Right ventricle myocardium inferior (tissue), 1 donor: ENCODE results near the gene PLEKHO1. TPM values are rescaled to one million over a fixed set of nuclear protein-coding genes. Genes with fewer than 3 reads are reported as not detected.
"Not testable (repeated sequence)": the region's sequence is repeated elsewhere in the genome, so short reads cannot be mapped to it uniquely, and the experiment has no call there.

Experiments
- ATAC-seq: fragments of 200-7000 bp; cut with Tn5 transposase; one replicate; pipeline ENCODE4 v1.9.1; 2020; ENCODE audit warnings: mild to moderate bottlenecking, moderate library complexity
- DNase-seq: peaks from one replicate; pipeline ENCODE4 v3.0.0; 2021; ENCODE audit errors: missing footprints
- intact Hi-C: fragments of 100-400 bp; cut with DNase I; formaldehyde crosslinking; loops from one replicate; pipeline ENCODE4 v1.11.0; 2022
- total RNA-seq: library from RNA; stranded (reverse); fragmentation: NEBNext Ultra II Directional; extraction: Animal tissue kit (Norgen Biotek cat#: 25700); gene quantifications from one replicate; pipeline ENCODE4 v1.2.1, GENCODE V29; 2021
- donor health status: DM: no; HTN: yes; CAD: no; lungs with severe emphysema.

Gene PLEKHO1
- total RNA-seq, 1 donor from 2014 or later = 53.2 TPM

- DNase-seq = peak; percentile 80
- ATAC-seq = peak; percentile 40
- intact Hi-C loops = no loop called here
Observed at GRCh38 chr1:150164224-150164623, 14.5 kb downstream of the PLEKHO1 start.

- intact Hi-C loops = no loop called here
- DNase-seq (no peak), ATAC-seq (no peak)
Observed at GRCh38 chr1:150164779-150165178, 15.1 kb downstream of the PLEKHO1 start.

GRCh38 chr1:150165622-150166612 is 16.2 kb downstream of the PLEKHO1 start:
- intact Hi-C loops = no loop called here
- no peak for DNase-seq
- no peak for ATAC-seq

GRCh38 chr1:150168960-150169601 is 19.4 kb downstream of the PLEKHO1 start:
- peak; percentile 61 for ATAC-seq
- intact Hi-C loops = loop anchor here (2.0 kb wide), 2 partner anchors 102 to 206 kb away; partner anchors contain the start of gene VPS45
- DNase-seq = peak; percentile 85

- ATAC-seq (no peak), DNase-seq (no peak)
- intact Hi-C loops = no loop called here
Observed at GRCh38 chr1:150171801-150172200, 22.1 kb downstream of the PLEKHO1 start.

- intact Hi-C loops = no loop called here
- ATAC-seq (no peak), DNase-seq (no peak)
Observed at GRCh38 chr1:150173141-150173585, 23.4 kb downstream of the PLEKHO1 start.

GRCh38 chr1:150176593-150176992 is 26.9 kb downstream of the PLEKHO1 start:
- no peak for DNase-seq
- no peak for ATAC-seq
- intact Hi-C loops = no loop called here

- intact Hi-C loops = no loop called here
Observed at GRCh38 chr1:150178548-150178947, 28.8 kb downstream of the PLEKHO1 start.

GRCh38 chr1:150179867-150180266 is 30.2 kb downstream of the PLEKHO1 start:
- DNase-seq = no peak
- intact Hi-C loops = no loop called here

More at GRCh38 chr1:150178548-150178947, 28.8 kb downstream of the PLEKHO1 start:
- ATAC-seq (no peak), DNase-seq (no peak)

GRCh38 chr1:150180474-150180873 is 30.8 kb downstream of the PLEKHO1 start:
- ATAC-seq (no peak), DNase-seq (no peak)
- intact Hi-C loops = no loop called here

More at GRCh38 chr1:150179867-150180266, 30.2 kb downstream of the PLEKHO1 start:
- ATAC-seq = no peak

- ATAC-seq = no peak
- no peak for DNase-seq
- intact Hi-C loops = no loop called here
Observed at GRCh38 chr1:150182247-150182646, 32.5 kb downstream of the PLEKHO1 start.

GRCh38 chr1:150183061-150183460 is 33.3 kb downstream of the PLEKHO1 start:
- intact Hi-C loops = no loop called here
- ATAC-seq = no peak
- DNase-seq = no peak

- DNase-seq = no peak
- intact Hi-C loops = loop anchor here (5.0 kb wide), 1 partner anchor 223 kb away; no protein-coding TSS in a partner anchor
Observed at GRCh38 chr1:150185481-150185880, 35.8 kb downstream of the PLEKHO1 start.

GRCh38 chr1:150186438-150186788 is 36.7 kb downstream of the PLEKHO1 start:
- DNase-seq = not testable (repeated sequence)
- ATAC-seq = peak; percentile 12
- intact Hi-C loops = loop anchor here (5.0 kb wide), 1 partner anchor 224 kb away; no protein-coding TSS in a partner anchor

More at GRCh38 chr1:150185481-150185880, 35.8 kb downstream of the PLEKHO1 start:
- ATAC-seq = no peak

- intact Hi-C loops = loop anchor here (5.0 kb wide), 1 partner anchor 225 kb away; no protein-coding TSS in a partner anchor
- no peak for DNase-seq
- peak; percentile 66 for ATAC-seq
Observed at GRCh38 chr1:150186789-150187559, 37.3 kb downstream of the PLEKHO1 start.

GRCh38 chr1:150187560-150187931 is 37.8 kb downstream of the PLEKHO1 start:
- ATAC-seq = peak; percentile 14
- intact Hi-C loops = loop anchor here (5.0 kb wide), 1 partner anchor 225 kb away; no protein-coding TSS in a partner anchor

GRCh38 chr1:150192012-150192411 is 42.3 kb downstream of the PLEKHO1 start:
- intact Hi-C loops = no loop called here
- DNase-seq (no peak), ATAC-seq (peak; percentile 79)

More at GRCh38 chr1:150187560-150187931, 37.8 kb downstream of the PLEKHO1 start:
- no peak for DNase-seq

GRCh38 chr1:150194381-150195031 is 44.8 kb downstream of the PLEKHO1 start:
- intact Hi-C loops = no loop called here
- DNase-seq = no peak
- no peak for ATAC-seq
